ENCODE results near the gene KRTAP9-3.
"Not testable (repeated sequence)": the region's sequence is repeated elsewhere in the genome, so short reads cannot be mapped to it uniquely, and the experiment has no call there.

DNA sequence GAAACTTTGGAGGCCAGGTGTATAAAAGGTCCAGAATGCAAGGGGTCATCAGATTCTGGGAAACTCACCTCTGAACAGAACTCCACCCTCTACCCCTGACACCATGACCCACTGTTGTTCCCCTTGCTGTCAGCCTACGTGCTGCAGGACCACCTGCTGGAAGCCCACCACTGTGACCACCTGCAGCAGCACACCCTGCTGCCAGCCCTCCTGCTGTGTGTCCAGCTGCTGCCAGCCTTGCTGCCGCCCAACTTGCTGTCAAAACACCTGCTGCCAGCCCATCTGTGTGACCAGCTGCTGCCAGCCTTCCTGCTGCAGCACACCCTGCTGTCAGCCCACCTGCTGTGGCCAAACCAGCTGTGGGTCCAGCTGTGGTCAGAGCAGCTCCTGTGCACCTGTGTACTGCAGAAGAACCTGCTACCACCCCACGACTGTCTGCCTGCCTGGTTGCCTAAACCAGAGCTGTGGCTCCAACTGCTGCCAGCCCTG is 5.7 kb downstream of the KRTAP9-3 start, which contains the start of gene KRTAP9-8:
- TF ChIP-seq, protein P1, sequence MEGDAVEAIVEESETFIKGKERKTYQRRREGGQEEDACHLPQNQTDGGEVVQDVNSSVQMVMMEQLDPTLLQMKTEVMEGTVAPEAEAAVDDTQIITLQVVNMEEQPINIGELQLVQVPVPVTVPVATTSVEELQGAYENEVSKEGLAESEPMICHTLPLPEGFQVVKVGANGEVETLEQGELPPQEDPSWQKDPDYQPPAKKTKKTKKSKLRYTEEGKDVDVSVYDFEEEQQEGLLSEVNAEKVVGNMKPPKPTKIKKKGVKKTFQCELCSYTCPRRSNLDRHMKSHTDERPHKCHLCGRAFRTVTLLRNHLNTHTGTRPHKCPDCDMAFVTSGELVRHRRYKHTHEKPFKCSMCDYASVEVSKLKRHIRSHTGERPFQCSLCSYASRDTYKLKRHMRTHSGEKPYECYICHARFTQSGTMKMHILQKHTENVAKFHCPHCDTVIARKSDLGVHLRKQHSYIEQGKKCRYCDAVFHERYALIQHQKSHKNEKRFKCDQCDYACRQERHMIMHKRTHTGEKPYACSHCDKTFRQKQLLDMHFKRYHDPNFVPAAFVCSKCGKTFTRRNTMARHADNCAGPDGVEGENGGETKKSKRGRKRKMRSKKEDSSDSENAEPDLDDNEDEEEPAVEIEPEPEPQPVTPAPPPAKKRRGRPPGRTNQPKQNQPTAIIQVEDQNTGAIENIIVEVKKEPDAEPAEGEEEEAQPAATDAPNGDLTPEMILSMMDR (IDR thresholded peaks at IDR 0.05 in 8 of 11, conservative IDR thresholded peaks at IDR 0.05 in 3 of 11): not testable (repeated sequence)
- TF ChIP-seq POLR2A (IDR thresholded peaks at IDR 0.05): not testable (repeated sequence)

Data from spleen (tissue), 7 donors.